Esophagus muscularis mucosa (tissue), 4 donors: Measurements from ENCODE around the gene TTI1.

ENCODE experiments used
- EP300 ChIP-seq: sonication (generic); formaldehyde crosslinking; IDR thresholded peaks from one replicate; pipeline ENCODE4 v1.6.1; 2017; ENCODE audit warnings: antibody characterized with exemption
- POLR2A ChIP-seq: fragments of 450-650 bp; IDR thresholded peaks from one replicate; pipeline ENCODE4 v1.6.1; 2017; ENCODE audit warnings: antibody characterized with exemption, moderate library complexity, mild to moderate bottlenecking, low read depth
- POLR2AphosphoS5 ChIP-seq, 2 donors: sonication (generic); formaldehyde crosslinking; IDR thresholded peaks; one replicate each; pipeline ENCODE4 v1.6.1; 2017; ENCODE audit warnings: antibody characterized with exemption in 2 of 2
- TF ChIP-seq, protein P1 (sequence below), 3 experiments: fragments of 200-600 bp in 2 of 3; fragments of 450-650 bp in 1 of 3; sonication (generic) in 2 of 3; IDR thresholded peaks; one replicate each; pipeline ENCODE4 v1.5.1; 2017 to 2019; ENCODE audit warnings: antibody characterized with exemption in 3 of 3, mild to moderate bottlenecking in 2 of 3, moderate library complexity in 1 of 3

DNA sequence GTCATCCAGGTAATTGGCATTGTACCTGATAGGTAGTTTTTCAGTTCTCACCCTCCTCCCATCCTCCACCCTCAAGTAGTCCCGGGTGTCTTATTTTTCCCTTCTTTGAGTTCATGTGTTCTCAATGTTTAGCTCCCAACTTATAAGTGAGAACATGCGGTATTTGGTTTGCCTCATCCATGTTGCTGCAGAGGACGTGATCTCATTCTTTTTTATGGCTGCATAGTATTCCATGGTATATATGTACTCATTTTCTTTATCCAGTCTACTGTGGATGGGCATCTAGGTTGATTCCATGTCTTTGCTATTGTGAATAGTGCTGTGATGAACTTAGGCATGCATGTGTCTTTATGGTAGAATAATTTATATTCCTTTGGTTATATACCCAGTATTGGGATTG lies 46.1 kb upstream of the TTI1 start:
- TF ChIP-seq, protein P1, sequence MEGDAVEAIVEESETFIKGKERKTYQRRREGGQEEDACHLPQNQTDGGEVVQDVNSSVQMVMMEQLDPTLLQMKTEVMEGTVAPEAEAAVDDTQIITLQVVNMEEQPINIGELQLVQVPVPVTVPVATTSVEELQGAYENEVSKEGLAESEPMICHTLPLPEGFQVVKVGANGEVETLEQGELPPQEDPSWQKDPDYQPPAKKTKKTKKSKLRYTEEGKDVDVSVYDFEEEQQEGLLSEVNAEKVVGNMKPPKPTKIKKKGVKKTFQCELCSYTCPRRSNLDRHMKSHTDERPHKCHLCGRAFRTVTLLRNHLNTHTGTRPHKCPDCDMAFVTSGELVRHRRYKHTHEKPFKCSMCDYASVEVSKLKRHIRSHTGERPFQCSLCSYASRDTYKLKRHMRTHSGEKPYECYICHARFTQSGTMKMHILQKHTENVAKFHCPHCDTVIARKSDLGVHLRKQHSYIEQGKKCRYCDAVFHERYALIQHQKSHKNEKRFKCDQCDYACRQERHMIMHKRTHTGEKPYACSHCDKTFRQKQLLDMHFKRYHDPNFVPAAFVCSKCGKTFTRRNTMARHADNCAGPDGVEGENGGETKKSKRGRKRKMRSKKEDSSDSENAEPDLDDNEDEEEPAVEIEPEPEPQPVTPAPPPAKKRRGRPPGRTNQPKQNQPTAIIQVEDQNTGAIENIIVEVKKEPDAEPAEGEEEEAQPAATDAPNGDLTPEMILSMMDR (IDR thresholded peaks at IDR 0.05) = no peak
- TF ChIP-seq POLR2AphosphoS5 (IDR thresholded peaks at IDR 0.05) (no peak), POLR2A (no peak), EP300 (no peak)
